ENCODE data around the gene FAM98C.

DNA sequence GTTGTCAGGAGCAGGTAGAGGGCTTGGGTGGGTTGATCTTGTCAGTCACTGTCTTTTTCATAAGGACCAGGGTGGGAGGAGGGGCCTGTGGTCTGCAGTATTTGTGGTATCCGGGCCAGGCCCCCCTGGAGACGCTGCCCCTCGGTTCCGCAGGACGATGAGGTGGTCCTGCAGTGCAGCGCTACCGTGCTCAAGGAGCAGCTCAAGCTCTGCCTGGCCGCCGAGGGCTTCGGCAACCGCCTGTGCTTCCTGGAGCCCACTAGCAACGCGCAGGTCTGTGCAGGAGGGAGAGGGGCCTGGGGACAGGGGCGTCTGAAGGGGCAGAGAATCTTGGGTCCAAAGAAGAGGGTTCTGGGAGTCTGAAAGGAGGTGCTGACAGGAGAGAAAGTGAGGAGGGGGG, 37.7 kb downstream of the FAM98C start:
- TF ChIP-seq RFX5 (IDR thresholded peaks at IDR 0.05; ENCODE audit: low read length) (no peak), CTCF (IDR thresholded peaks at IDR 0.05) (no peak), RCOR1 (IDR thresholded peaks at IDR 0.05; ENCODE audit: low read length) (no peak), TEAD4 (IDR thresholded peaks at IDR 0.05; ENCODE audit: borderline replicate concordance, insufficient read depth) (no peak), FOXM1 (IDR thresholded peaks at IDR 0.05; ENCODE audit: low read depth) (no peak), POLR2AphosphoS5 (IDR thresholded peaks at IDR 0.05; ENCODE audit: low read depth, low read length) (no peak), REST (IDR thresholded peaks at IDR 0.05; ENCODE audit: low read depth, low read length) (no peak), EP300 (IDR thresholded peaks at IDR 0.05; ENCODE audit: borderline replicate concordance in 1 of 2, low read depth in 1 of 2, low read length in 1 of 2) (no peak)
- TF ChIP-seq, protein P1, sequence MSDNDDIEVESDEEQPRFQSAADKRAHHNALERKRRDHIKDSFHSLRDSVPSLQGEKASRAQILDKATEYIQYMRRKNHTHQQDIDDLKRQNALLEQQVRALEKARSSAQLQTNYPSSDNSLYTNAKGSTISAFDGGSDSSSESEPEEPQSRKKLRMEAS (IDR thresholded peaks at IDR 0.05; ENCODE audit: low read depth) = no peak
